Central memory CD8-positive, alpha-beta T cell (primary cell): Measurements from ENCODE around the gene OARD1.
"Not testable (repeated sequence)": the region's sequence is repeated elsewhere in the genome, so short reads cannot be mapped to it uniquely, and the experiment has no call there.

Experiments used
- ATAC-seq: fragments of 150-1000 bp; cut with Tn5 transposase; replicated peaks from 2 replicates; pipeline ENCODE4 v1.10.0; 2022; ENCODE audit warnings: mild to moderate bottlenecking, moderate FRiP score, moderate number of reproducible peaks; ENCODE audit not compliant: poor library complexity, severe bottlenecking; ENCODE audit errors: extremely low read depth
- DNase-seq, 2 donors: peaks; one replicate each; pipeline ENCODE4 v3.0.0; 2021; ENCODE audit warnings: low spot score in 2 of 2
- H3K27ac Mint-ChIP-seq: one replicate; pipeline ENCODE4 v1.8.0; 2022; ENCODE audit warnings: low read depth, mild to moderate bottlenecking, moderate library complexity, mixed read lengths
- H3K27me3 Mint-ChIP-seq: one replicate; pipeline ENCODE4 v1.8.0; 2022; ENCODE audit warnings: mixed read lengths
- H3K36me3 Mint-ChIP-seq: one replicate; pipeline ENCODE4 v1.8.0; 2022; ENCODE audit warnings: mild to moderate bottlenecking, moderate library complexity, mixed read lengths; ENCODE audit not compliant: insufficient read depth
- H3K4me1 Mint-ChIP-seq: one replicate; pipeline ENCODE4 v1.8.0; 2022; ENCODE audit warnings: mixed read lengths
- H3K4me3 Mint-ChIP-seq: one replicate; pipeline ENCODE4 v1.8.0; 2022; ENCODE audit warnings: mild to moderate bottlenecking, moderate library complexity, mixed read lengths
- H3K9me3 Mint-ChIP-seq: one replicate; pipeline ENCODE4 v1.8.0; 2022; ENCODE audit warnings: mixed read lengths

Gene OARD1

GRCh38 chr6:41071923-41072835 is at the start of gene OARD1:
OARD1 (minus strand) TSS chr6:41072356; CDS start chr6:41071634, 722 bp downstream.
- DNase-seq: peak; percentile 99 to 100
- H3K4me3 Mint-ChIP-seq: peak within 1 kb of the TSS; percentile 92
- peaks cover 49% of the 10 kb centered on the region for H3K4me1 Mint-ChIP-seq
- ATAC-seq: peak; percentile 78
- H3K9me3 Mint-ChIP-seq: no peaks in the 10 kb centered on the region
- no peaks in the 10 kb centered on the region for H3K27me3 Mint-ChIP-seq
- H3K36me3 Mint-ChIP-seq: peaks cover 19% of the 10 kb centered on the region
- H3K27ac Mint-ChIP-seq: peak within 1 kb of the TSS; percentile 95

- Mint-ChIP-seq H3K27me3 (no peaks in the 10 kb centered on the region), H3K36me3 (peaks cover 3% of the 10 kb centered on the region), H3K4me3 (no peak overlapping the region), H3K9me3 (no peaks in the 10 kb centered on the region), H3K27ac (no peak overlapping the region), H3K4me1 (no peaks in the 10 kb centered on the region)
- ATAC-seq (no peak), DNase-seq (no peak)
These were observed 47.9 kb upstream of the OARD1 start for GRCh38 chr6:41120058-41120457.

- no peak overlapping the region for H3K27ac Mint-ChIP-seq
- H3K27me3 Mint-ChIP-seq: no peaks in the 10 kb centered on the region
- peaks cover 5% of the 10 kb centered on the region for H3K36me3 Mint-ChIP-seq
- H3K4me3 Mint-ChIP-seq: no peak overlapping the region
- ATAC-seq (no peak), DNase-seq (no peak)
- H3K4me1 Mint-ChIP-seq: no peaks in the 10 kb centered on the region
- H3K9me3 Mint-ChIP-seq: no peaks in the 10 kb centered on the region
These were observed 47.4 kb upstream of the OARD1 start for GRCh38 chr6:41119508-41119907.

- H3K27ac Mint-ChIP-seq, H3K27me3 Mint-ChIP-seq, ATAC-seq, DNase-seq, H3K36me3 Mint-ChIP-seq, H3K4me3 Mint-ChIP-seq, H3K9me3 Mint-ChIP-seq, H3K4me1 Mint-ChIP-seq: not testable (repeated sequence)
These were observed 42.9 kb upstream of the OARD1 start for GRCh38 chr6:41115027-41115426.

GRCh38 chr6:41111017-41111416 is 38.9 kb upstream of the OARD1 start:
- Mint-ChIP-seq H3K27ac (no peak overlapping the region), H3K9me3 (no peaks in the 10 kb centered on the region), H3K4me3 (no peak overlapping the region), H3K36me3 (peaks cover 5% of the 10 kb centered on the region), H3K27me3 (no peaks in the 10 kb centered on the region), H3K4me1 (no peaks in the 10 kb centered on the region)
- ATAC-seq (no peak), DNase-seq (no peak)

- H3K36me3 Mint-ChIP-seq: peaks cover 15% of the 10 kb centered on the region
- no peak overlapping the region for H3K4me3 Mint-ChIP-seq
- no peak overlapping the region for H3K27ac Mint-ChIP-seq
- no peaks in the 10 kb centered on the region for H3K9me3 Mint-ChIP-seq
- DNase-seq (no peak), ATAC-seq (no peak)
- H3K27me3 Mint-ChIP-seq: no peaks in the 10 kb centered on the region
- H3K4me1 Mint-ChIP-seq: no peaks in the 10 kb centered on the region
These were observed 31.7 kb upstream of the OARD1 start for GRCh38 chr6:41103847-41104246.

GRCh38 chr6:41100871-41101287 is 28.7 kb upstream of the OARD1 start:
- H3K27ac Mint-ChIP-seq: no peak overlapping the region
- peaks cover 40% of the 10 kb centered on the region for H3K36me3 Mint-ChIP-seq
- no peak overlapping the region for H3K4me3 Mint-ChIP-seq
- DNase-seq: no peak
- no peaks in the 10 kb centered on the region for H3K9me3 Mint-ChIP-seq
- no peak for ATAC-seq
- no peaks in the 10 kb centered on the region for H3K27me3 Mint-ChIP-seq
- H3K4me1 Mint-ChIP-seq: peaks cover 5% of the 10 kb centered on the region

- Mint-ChIP-seq H3K4me1 (peaks cover 10% of the 10 kb centered on the region), H3K36me3 (peaks cover 59% of the 10 kb centered on the region), H3K9me3 (no peaks in the 10 kb centered on the region), H3K27me3 (no peaks in the 10 kb centered on the region), H3K27ac (no peak overlapping the region), H3K4me3 (no peak overlapping the region)
- DNase-seq (no peak), ATAC-seq (no peak)
These were observed 26.2 kb upstream of the OARD1 start for GRCh38 chr6:41098366-41098765.

GRCh38 chr6:41097467-41098090 is 25.4 kb upstream of the OARD1 start:
- H3K36me3 Mint-ChIP-seq: peaks cover 62% of the 10 kb centered on the region
- no peak overlapping the region for H3K4me3 Mint-ChIP-seq

GRCh38 chr6:41093729-41094128 is 21.6 kb upstream of the OARD1 start:
- Mint-ChIP-seq H3K9me3 (no peaks in the 10 kb centered on the region), H3K36me3 (peaks cover 72% of the 10 kb centered on the region), H3K27ac (no peak overlapping the region), H3K4me1 (peaks cover 16% of the 10 kb centered on the region), H3K27me3 (no peaks in the 10 kb centered on the region), H3K4me3 (no peak overlapping the region)
- ATAC-seq (no peak), DNase-seq (no peak)

More at GRCh38 chr6:41097467-41098090, 25.4 kb upstream of the OARD1 start:
- H3K9me3 Mint-ChIP-seq: no peaks in the 10 kb centered on the region
- no peak for DNase-seq
- H3K27ac Mint-ChIP-seq: no peak overlapping the region
- peaks cover 10% of the 10 kb centered on the region for H3K4me1 Mint-ChIP-seq
- no peaks in the 10 kb centered on the region for H3K27me3 Mint-ChIP-seq
- ATAC-seq: no peak

GRCh38 chr6:41092421-41093140 is 20.4 kb upstream of the OARD1 start:
- no peaks in the 10 kb centered on the region for H3K9me3 Mint-ChIP-seq
- ATAC-seq: no peak
- peaks cover 11% of the 10 kb centered on the region for H3K4me1 Mint-ChIP-seq
- H3K27ac Mint-ChIP-seq: no peak overlapping the region
- DNase-seq: no peak
- H3K36me3 Mint-ChIP-seq: peaks cover 70% of the 10 kb centered on the region
- no peak overlapping the region for H3K4me3 Mint-ChIP-seq
- no peaks in the 10 kb centered on the region for H3K27me3 Mint-ChIP-seq

GRCh38 chr6:41090841-41091761 is 18.9 kb upstream of the OARD1 start:
- no peak overlapping the region for H3K4me3 Mint-ChIP-seq
- peaks cover 12% of the 10 kb centered on the region for H3K4me1 Mint-ChIP-seq
- no peaks in the 10 kb centered on the region for H3K27me3 Mint-ChIP-seq
- DNase-seq (no peak), ATAC-seq (no peak)
- peaks cover 70% of the 10 kb centered on the region for H3K36me3 Mint-ChIP-seq
- no peaks in the 10 kb centered on the region for H3K9me3 Mint-ChIP-seq
- H3K27ac Mint-ChIP-seq: peak overlapping the region; percentile 79
